Mucosa of descending colon (tissue), 3 donors: ENCODE data around the gene LRP2BP. TPM values are rescaled to one million over a fixed set of nuclear protein-coding genes. Genes with fewer than 3 reads are reported as not detected.

Experiments
- ATAC-seq: fragments of 200-7000 bp; cut with Tn5 transposase; one replicate; pipeline ENCODE4 v1.9.1; 2020; ENCODE audit warnings: mild to moderate bottlenecking, moderate library complexity
- DNase-seq, 3 donors: peaks; one replicate each; pipeline ENCODE4 v3.0.0-alpha.2; 2020
- H3K36me3 ChIP-seq: fragments of 200-600 bp; one replicate; pipeline ENCODE4 v1.8.0; 2021; ENCODE audit warnings: low read depth, mild to moderate bottlenecking
- H3K4me1 ChIP-seq: fragments of 200-600 bp; one replicate; pipeline ENCODE4 v1.8.0; 2021; ENCODE audit warnings: low read depth, mild to moderate bottlenecking
- H3K4me3 ChIP-seq: fragments of 200-600 bp; one replicate; pipeline ENCODE4 v1.8.0; 2021; ENCODE audit warnings: mild to moderate bottlenecking
- H3K9me3 ChIP-seq: fragments of 200-600 bp; one replicate; pipeline ENCODE4 v1.8.0; 2021; ENCODE audit warnings: mild to moderate bottlenecking
- intact Hi-C, 2 donors: fragments of 100-400 bp; cut with DNase I in 1 of 2; cut with micrococcal nuclease in 1 of 2; formaldehyde crosslinking; loops; one replicate each; pipeline versions ENCODE4 v1.11.0 to v1.11.1; 2022; cut with DNase I, micrococcal nuclease
- total RNA-seq, 3 donors: library from RNA; stranded (reverse); fragmentation: NEBNext Ultra II Directional in 2 of 3; extraction: Animal tissue kit (Norgen Biotek cat#: 25700) in 2 of 3; gene quantifications; one replicate each; pipeline versions ENCODE4 v1.2.1 to v1.2.4, GENCODE V29; 2021 to 2023
- TF ChIP-seq, protein P1 (sequence below): fragments of 200-600 bp; IDR thresholded peaks from one replicate; pipeline ENCODE4 v1.8.0; 2022; ENCODE audit warnings: antibody characterized with exemption, mild to moderate bottlenecking
- donor health status: DM: no; HTN: no; CAD: no; lungs with moderate emphysema.
- donor health status: DM: no; HTN: no; CAD: no.
- donor health status: DM: no; HTN: yes; CAD: no.

Gene LRP2BP
- total RNA-seq, 3 donors from 2014 or later = 0.35 to 1.3 (median 0.41) TPM

DNA sequence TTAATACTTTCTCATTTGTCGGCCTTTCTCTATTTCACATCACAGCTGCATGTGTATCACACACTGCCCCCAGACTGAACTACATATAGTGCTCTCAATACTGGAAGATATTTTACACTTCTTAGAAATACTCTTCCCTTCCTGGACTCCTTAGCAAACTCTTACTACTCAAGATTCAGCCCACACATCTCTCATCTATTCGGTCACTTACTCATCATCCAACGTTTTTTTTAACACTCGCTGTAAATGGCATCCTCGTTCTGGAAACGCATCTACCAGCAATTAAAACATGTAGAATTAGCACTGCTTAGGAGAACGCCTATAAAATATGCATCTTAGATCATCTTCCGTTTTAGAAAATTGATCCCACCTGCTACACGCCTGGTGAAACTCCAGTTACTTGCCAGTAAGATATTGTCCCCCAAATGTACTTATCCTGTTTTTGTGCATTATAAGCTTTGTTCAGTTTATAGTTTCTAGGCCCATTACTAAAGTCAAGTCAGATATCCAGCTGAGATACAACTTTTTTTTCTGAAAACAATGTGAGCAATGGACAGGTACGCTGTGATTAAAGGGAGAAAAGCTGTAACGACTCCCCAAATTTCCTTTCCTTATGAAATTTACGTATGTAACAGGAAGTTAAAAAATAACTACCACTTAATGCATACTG lies 1.0 kb downstream of the LRP2BP start:
- peaks cover 9% of the 10 kb centered on the region for H3K36me3 ChIP-seq
- no peaks in the 10 kb centered on the region for H3K9me3 ChIP-seq
- intact Hi-C loops = loop anchor here in 1 of 2 donors (5.0 kb wide), 1 partner anchor 192 kb away; the partner anchor contains the start of gene CFAP97
- DNase-seq (no peak), ATAC-seq (no peak)
- H3K4me3 ChIP-seq = no peak overlapping the region
- H3K4me1 ChIP-seq = peaks cover 17% of the 10 kb centered on the region
- TF ChIP-seq, protein P1, sequence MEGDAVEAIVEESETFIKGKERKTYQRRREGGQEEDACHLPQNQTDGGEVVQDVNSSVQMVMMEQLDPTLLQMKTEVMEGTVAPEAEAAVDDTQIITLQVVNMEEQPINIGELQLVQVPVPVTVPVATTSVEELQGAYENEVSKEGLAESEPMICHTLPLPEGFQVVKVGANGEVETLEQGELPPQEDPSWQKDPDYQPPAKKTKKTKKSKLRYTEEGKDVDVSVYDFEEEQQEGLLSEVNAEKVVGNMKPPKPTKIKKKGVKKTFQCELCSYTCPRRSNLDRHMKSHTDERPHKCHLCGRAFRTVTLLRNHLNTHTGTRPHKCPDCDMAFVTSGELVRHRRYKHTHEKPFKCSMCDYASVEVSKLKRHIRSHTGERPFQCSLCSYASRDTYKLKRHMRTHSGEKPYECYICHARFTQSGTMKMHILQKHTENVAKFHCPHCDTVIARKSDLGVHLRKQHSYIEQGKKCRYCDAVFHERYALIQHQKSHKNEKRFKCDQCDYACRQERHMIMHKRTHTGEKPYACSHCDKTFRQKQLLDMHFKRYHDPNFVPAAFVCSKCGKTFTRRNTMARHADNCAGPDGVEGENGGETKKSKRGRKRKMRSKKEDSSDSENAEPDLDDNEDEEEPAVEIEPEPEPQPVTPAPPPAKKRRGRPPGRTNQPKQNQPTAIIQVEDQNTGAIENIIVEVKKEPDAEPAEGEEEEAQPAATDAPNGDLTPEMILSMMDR = no peak

DNA sequence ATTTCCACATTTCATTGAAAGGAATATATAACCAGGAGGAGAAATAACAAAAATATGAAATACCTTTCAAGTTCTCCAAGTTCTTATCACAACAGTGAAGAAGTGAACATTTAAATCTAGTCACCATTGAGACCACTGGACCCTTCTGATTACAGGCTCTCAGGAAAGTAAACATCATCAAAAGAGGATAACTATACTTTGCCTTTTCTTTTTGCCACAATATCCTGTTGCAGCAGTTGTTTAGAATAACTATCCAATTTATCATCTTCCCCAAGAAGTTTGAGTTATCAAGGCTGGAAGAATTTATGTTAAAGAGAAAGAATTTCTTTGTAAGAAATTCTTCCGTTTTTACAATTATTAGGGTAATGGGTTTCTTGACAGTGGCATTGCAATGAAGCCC lies 3.6 kb downstream of the LRP2BP start:
- intact Hi-C loops = no loop called here
- TF ChIP-seq, protein P1 = no peak
- DNase-seq (no peak), ATAC-seq (no peak)
- Histone ChIP-seq H3K4me3 (no peak overlapping the region), H3K36me3 (peaks cover 9% of the 10 kb centered on the region), H3K4me1 (no peaks in the 10 kb centered on the region), H3K9me3 (no peaks in the 10 kb centered on the region)

DNA sequence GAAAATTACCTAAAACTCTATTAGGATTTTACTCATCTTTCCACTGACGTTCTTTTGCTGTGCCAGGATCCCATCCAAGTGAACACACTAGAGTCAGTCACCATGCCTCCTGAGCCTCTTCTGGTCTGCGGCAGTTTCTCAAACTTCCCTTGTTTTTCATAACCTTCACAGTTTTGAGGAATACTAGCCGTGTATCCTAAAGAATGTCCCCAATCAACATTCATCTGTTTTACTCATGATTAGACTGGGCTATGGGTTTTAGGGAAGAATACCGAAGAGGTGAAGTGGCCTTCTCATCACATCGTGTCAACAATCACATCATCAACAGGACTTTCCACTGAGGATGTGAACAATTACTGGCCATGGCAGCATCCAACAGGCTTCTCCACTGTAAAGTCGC lies 4.8 kb downstream of the LRP2BP start:
- no peaks in the 10 kb centered on the region for H3K9me3 ChIP-seq
- no peaks in the 10 kb centered on the region for H3K4me1 ChIP-seq
- no peak overlapping the region for H3K4me3 ChIP-seq
- H3K36me3 ChIP-seq = peaks cover 1% of the 10 kb centered on the region
- TF ChIP-seq, protein P1 = no peak
- ATAC-seq = no peak
- no peak for DNase-seq
- intact Hi-C loops = no loop called here

DNA sequence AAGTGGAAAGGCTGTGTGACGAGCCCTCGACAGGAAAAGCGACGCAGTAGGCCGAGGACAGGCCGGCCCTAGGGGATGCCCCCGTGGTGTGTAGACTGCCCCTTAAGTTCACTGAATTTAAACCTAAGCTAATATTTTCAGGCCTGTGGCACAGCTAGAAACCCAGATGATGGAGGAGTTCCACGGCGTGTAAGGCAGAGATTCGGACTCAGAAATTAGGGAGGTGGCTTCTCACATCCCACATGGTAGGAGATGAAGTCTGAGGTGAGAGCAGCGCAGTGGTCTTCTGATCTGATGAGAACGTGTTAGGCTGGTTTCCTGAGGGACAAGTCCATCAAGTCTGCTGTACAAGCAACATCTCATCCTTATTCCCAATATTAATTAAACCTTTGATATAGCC lies 7.8 kb downstream of the LRP2BP start:
- H3K36me3 ChIP-seq = no peaks in the 10 kb centered on the region
- intact Hi-C loops = no loop called here
- H3K9me3 ChIP-seq = no peaks in the 10 kb centered on the region
- no peak overlapping the region for H3K4me3 ChIP-seq
- TF ChIP-seq, protein P1 = no peak
- H3K4me1 ChIP-seq = peaks cover 11% of the 10 kb centered on the region
- no peak for DNase-seq
- ATAC-seq = no peak

DNA sequence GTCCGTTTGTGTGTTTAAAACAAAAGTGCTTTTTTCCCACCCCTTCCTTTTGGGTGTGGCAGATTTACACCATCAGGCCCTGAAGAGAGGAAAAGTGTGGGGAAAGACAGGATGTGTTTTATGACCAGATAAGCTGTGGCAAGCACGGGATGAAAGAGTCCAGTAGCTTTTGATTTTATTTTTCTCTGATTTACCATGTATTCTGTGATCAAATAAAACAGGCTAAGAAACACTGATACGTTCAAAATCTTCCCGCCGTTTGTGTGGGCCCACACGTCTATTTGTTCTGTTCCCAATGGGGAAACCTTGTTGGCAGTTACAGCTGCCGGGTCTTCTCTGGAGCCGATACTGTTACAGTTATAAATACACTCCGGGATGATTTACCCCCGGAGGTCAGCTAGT lies 10.8 kb downstream of the LRP2BP start:
- DNase-seq = no peak
- Histone ChIP-seq H3K4me1 (peaks cover 11% of the 10 kb centered on the region), H3K4me3 (no peak overlapping the region), H3K9me3 (no peaks in the 10 kb centered on the region), H3K36me3 (no peaks in the 10 kb centered on the region)
- intact Hi-C loops = no loop called here
- TF ChIP-seq, protein P1 = no peak
- ATAC-seq = peak; percentile 73
